ENCODE measurements around the gene SPNS2.

The SPNS2 gene

GRCh38 chr17:4527134-4527533, 28.5 kb downstream of the SPNS2 start:
- Histone ChIP-seq H2AK5ac (ENCODE audit: low read length) (no peak overlapping the region), H4K8ac (ENCODE audit: low read depth, low read length) (no peak overlapping the region), H3K79me2 (ENCODE audit: control insufficient read depth, insufficient read depth, low read length) (no peaks in the 10 kb centered on the region), H3K79me1 (ENCODE audit: low read length) (no peaks in the 10 kb centered on the region), H3K9ac (ENCODE audit: low read length) (no peak overlapping the region), H3K4me1 (ENCODE audit: control insufficient read depth, low read depth, low read length) (no peaks in the 10 kb centered on the region), H3K4ac (ENCODE audit: low read depth, low read length) (no peak overlapping the region), H3K36me3 (ENCODE audit: control insufficient read depth, insufficient read depth, low read length) (no peaks in the 10 kb centered on the region), H3K18ac (ENCODE audit: low read length) (no peak overlapping the region), H3K27me3 (ENCODE audit: insufficient read depth, low read length, poor library complexity) (no peaks in the 10 kb centered on the region), H4K5ac (ENCODE audit: low read length) (no peak overlapping the region), H2BK120ac (ENCODE audit: low read depth, low read length) (no peak overlapping the region), H3K27ac (ENCODE audit: low read depth, low read length) (no peak overlapping the region), H3K4me3 (ENCODE audit: low read length) (no peak overlapping the region), H3K23ac (ENCODE audit: low read length) (no peak overlapping the region), H2BK5ac (ENCODE audit: low read length) (no peak overlapping the region), H3K4me2 (ENCODE audit: low read length) (no peak overlapping the region), H2BK15ac (replicated peaks; ENCODE audit: low read depth) (no peak overlapping the region), H3K56ac (ENCODE audit: low read length) (no peak overlapping the region)
- no CpG with 5 or more reads among the region's 1 CpG for WGBS (ENCODE audit: extremely low coverage, insufficient coverage, low lambda C conversion rate)
- no peak for DNase-seq

DNA sequence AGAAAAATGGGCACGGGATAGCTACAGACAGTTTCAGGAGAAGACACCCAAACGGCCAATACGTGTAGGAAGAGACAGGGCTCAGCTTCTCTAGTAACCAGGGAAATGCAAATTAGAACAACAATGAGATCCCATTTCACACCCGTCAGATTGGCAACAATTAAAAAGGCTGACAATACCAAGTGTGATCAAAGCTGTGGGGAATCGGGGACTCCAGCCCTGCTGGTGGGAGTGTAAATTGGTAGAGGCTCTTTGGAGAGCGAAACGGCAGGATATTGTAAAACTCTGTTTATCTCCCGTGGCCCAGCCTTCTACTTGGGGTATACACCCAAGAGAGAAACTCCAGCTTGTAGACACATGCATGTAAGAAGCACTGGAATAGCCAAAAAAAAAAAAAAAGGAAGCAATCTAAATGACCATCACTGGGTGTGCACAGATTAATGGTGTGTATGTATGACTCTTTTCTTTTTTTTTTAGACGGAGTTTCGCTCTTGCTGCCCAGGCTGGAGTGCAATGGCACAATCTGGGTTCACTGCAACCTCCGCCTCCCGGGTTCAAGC, 29.0 kb downstream of the SPNS2 start:
- Histone ChIP-seq H2BK5ac (ENCODE audit: low read length) (no peak overlapping the region), H3K4me3 (ENCODE audit: low read length) (no peak overlapping the region), H2AK5ac (ENCODE audit: low read length) (no peak overlapping the region), H3K79me2 (ENCODE audit: control insufficient read depth, insufficient read depth, low read length) (no peaks in the 10 kb centered on the region), H3K27me3 (ENCODE audit: insufficient read depth, low read length, poor library complexity) (no peaks in the 10 kb centered on the region), H3K9ac (ENCODE audit: low read length) (no peak overlapping the region), H2BK15ac (replicated peaks; ENCODE audit: low read depth) (no peak overlapping the region), H2BK120ac (ENCODE audit: low read depth, low read length) (no peak overlapping the region), H4K5ac (ENCODE audit: low read length) (no peak overlapping the region), H3K23ac (ENCODE audit: low read length) (no peak overlapping the region), H3K4ac (ENCODE audit: low read depth, low read length) (no peak overlapping the region), H4K8ac (ENCODE audit: low read depth, low read length) (no peak overlapping the region), H3K79me1 (ENCODE audit: low read length) (no peaks in the 10 kb centered on the region), H3K4me1 (ENCODE audit: control insufficient read depth, low read depth, low read length) (no peaks in the 10 kb centered on the region), H3K56ac (ENCODE audit: low read length) (no peak overlapping the region), H3K36me3 (ENCODE audit: control insufficient read depth, insufficient read depth, low read length) (no peaks in the 10 kb centered on the region), H3K18ac (ENCODE audit: low read length) (no peak overlapping the region), H3K4me2 (ENCODE audit: low read length) (no peak overlapping the region), H3K27ac (ENCODE audit: low read depth, low read length) (no peak overlapping the region)
- DNase-seq, result peak; percentile 76
- no CpG with 5 or more reads among the region's 12 CpGs for WGBS (ENCODE audit: extremely low coverage, insufficient coverage, low lambda C conversion rate)

DNA sequence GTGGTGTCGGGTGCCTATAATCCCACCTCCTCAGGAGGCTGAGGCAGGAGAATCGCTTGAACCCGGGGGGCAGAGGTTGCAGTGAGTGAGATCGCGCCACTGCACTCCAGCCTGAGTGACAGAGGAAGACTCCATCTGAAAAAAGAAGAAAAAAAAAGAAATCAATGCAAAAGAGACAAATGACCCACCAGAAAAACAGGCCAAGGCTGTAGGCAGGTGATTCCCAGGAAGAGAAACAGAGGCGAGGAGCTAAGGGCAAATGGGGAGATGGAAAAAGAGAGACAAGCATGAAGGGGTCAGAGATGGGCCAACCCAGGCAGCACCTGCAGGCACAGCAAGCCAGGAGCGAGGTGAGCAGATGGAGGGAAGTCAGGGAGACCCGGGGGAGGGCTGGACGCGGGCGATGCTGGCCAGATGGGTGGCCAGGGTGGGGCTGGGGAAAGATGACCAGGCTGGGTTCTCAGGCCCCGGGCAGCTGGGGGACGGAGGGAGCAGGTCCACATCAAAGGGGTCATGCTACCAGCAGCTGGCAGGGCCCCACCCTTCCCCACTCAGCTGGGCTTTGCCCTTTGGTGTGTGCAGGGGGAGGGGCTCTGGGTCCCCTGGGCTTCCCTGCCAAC, 31.0 kb downstream of the SPNS2 start:
- no CpG with 5 or more reads among the region's 13 CpGs for WGBS (ENCODE audit: extremely low coverage, insufficient coverage, low lambda C conversion rate)

GRCh38 chr17:4530799-4531730, 32.4 kb downstream of the SPNS2 start:
- Histone ChIP-seq H3K4ac (ENCODE audit: low read depth, low read length) (no peak overlapping the region), H3K18ac (ENCODE audit: low read length) (no peak overlapping the region), H4K8ac (ENCODE audit: low read depth, low read length) (no peak overlapping the region), H2AK5ac (ENCODE audit: low read length) (no peak overlapping the region), H3K4me2 (ENCODE audit: low read length) (no peak overlapping the region), H3K4me3 (ENCODE audit: low read length) (no peak overlapping the region), H2BK120ac (ENCODE audit: low read depth, low read length) (no peak overlapping the region), H3K4me1 (ENCODE audit: control insufficient read depth, low read depth, low read length) (peaks cover 3% of the 10 kb centered on the region), H3K56ac (ENCODE audit: low read length) (no peak overlapping the region), H3K23ac (ENCODE audit: low read length) (no peak overlapping the region), H4K5ac (ENCODE audit: low read length) (no peak overlapping the region), H2BK5ac (ENCODE audit: low read length) (no peak overlapping the region), H3K27ac (ENCODE audit: low read depth, low read length) (no peak overlapping the region), H3K36me3 (ENCODE audit: control insufficient read depth, insufficient read depth, low read length) (no peaks in the 10 kb centered on the region), H3K79me2 (ENCODE audit: control insufficient read depth, insufficient read depth, low read length) (no peaks in the 10 kb centered on the region), H2BK15ac (replicated peaks; ENCODE audit: low read depth) (no peak overlapping the region), H3K27me3 (ENCODE audit: insufficient read depth, low read length, poor library complexity) (no peaks in the 10 kb centered on the region), H3K9ac (ENCODE audit: low read length) (no peak overlapping the region), H3K79me1 (ENCODE audit: low read length) (no peaks in the 10 kb centered on the region)
- peak; percentile 37 for DNase-seq
- WGBS (ENCODE audit: extremely low coverage, insufficient coverage, low lambda C conversion rate), result no CpG with 5 or more reads among the region's 30 CpGs

More for the DNA sequence above, 31.0 kb downstream of the SPNS2 start:
- Histone ChIP-seq H3K4me3 (ENCODE audit: low read length) (no peak overlapping the region), H3K23ac (ENCODE audit: low read length) (no peak overlapping the region), H3K4me1 (ENCODE audit: control insufficient read depth, low read depth, low read length) (no peaks in the 10 kb centered on the region), H3K9ac (ENCODE audit: low read length) (no peak overlapping the region), H3K79me2 (ENCODE audit: control insufficient read depth, insufficient read depth, low read length) (no peaks in the 10 kb centered on the region), H3K79me1 (ENCODE audit: low read length) (no peaks in the 10 kb centered on the region), H3K56ac (ENCODE audit: low read length) (no peak overlapping the region), H3K36me3 (ENCODE audit: control insufficient read depth, insufficient read depth, low read length) (no peaks in the 10 kb centered on the region), H2BK15ac (replicated peaks; ENCODE audit: low read depth) (no peak overlapping the region), H3K27ac (ENCODE audit: low read depth, low read length) (no peak overlapping the region), H2AK5ac (ENCODE audit: low read length) (no peak overlapping the region), H4K8ac (ENCODE audit: low read depth, low read length) (no peak overlapping the region), H3K4me2 (ENCODE audit: low read length) (no peak overlapping the region), H3K27me3 (ENCODE audit: insufficient read depth, low read length, poor library complexity) (no peaks in the 10 kb centered on the region), H3K18ac (ENCODE audit: low read length) (no peak overlapping the region), H4K5ac (ENCODE audit: low read length) (no peak overlapping the region), H3K4ac (ENCODE audit: low read depth, low read length) (no peak overlapping the region), H2BK120ac (ENCODE audit: low read depth, low read length) (no peak overlapping the region), H2BK5ac (ENCODE audit: low read length) (no peak overlapping the region)
- no peak for DNase-seq

- H3K23ac ChIP-seq (ENCODE audit: low read length), result no peak overlapping the region
- H3K79me1 ChIP-seq (ENCODE audit: low read length), result no peaks in the 10 kb centered on the region
- H2BK15ac ChIP-seq (replicated peaks; ENCODE audit: low read depth), result no peak overlapping the region
- WGBS (ENCODE audit: extremely low coverage, insufficient coverage, low lambda C conversion rate), result no CpG with 5 or more reads among the region's 17 CpGs
- H2BK120ac ChIP-seq (ENCODE audit: low read depth, low read length), result no peak overlapping the region
- no peak overlapping the region for H3K9ac ChIP-seq (ENCODE audit: low read length)
- H3K36me3 ChIP-seq (ENCODE audit: control insufficient read depth, insufficient read depth, low read length), result no peaks in the 10 kb centered on the region
- H3K4ac ChIP-seq (ENCODE audit: low read depth, low read length), result no peak overlapping the region
- no peak overlapping the region for H3K27ac ChIP-seq (ENCODE audit: low read depth, low read length)
- H3K4me3 ChIP-seq (ENCODE audit: low read length), result no peak overlapping the region
- H3K27me3 ChIP-seq (ENCODE audit: insufficient read depth, low read length, poor library complexity), result no peaks in the 10 kb centered on the region
- H4K5ac ChIP-seq (ENCODE audit: low read length), result no peak overlapping the region
- H3K4me2 ChIP-seq (ENCODE audit: low read length), result no peak overlapping the region
- DNase-seq, result no peak
- H3K79me2 ChIP-seq (ENCODE audit: control insufficient read depth, insufficient read depth, low read length), result no peaks in the 10 kb centered on the region
- H3K18ac ChIP-seq (ENCODE audit: low read length), result no peak overlapping the region
- H2BK5ac ChIP-seq (ENCODE audit: low read length), result no peak overlapping the region
- no peak overlapping the region for H4K8ac ChIP-seq (ENCODE audit: low read depth, low read length)
- peaks cover 3% of the 10 kb centered on the region for H3K4me1 ChIP-seq (ENCODE audit: control insufficient read depth, low read depth, low read length)
- H3K56ac ChIP-seq (ENCODE audit: low read length), result no peak overlapping the region
- H2AK5ac ChIP-seq (ENCODE audit: low read length), result no peak overlapping the region
Observed at GRCh38 chr17:4531988-4532736, 33.5 kb downstream of the SPNS2 start.

Measured in mesendoderm (in vitro differentiated cells).